ENCODE measurements around the gene WIPF3.

GRCh38 chr7:29853072-29853471 is 46.8 kb downstream of the WIPF3 start:
- TF ChIP-seq POLR2AphosphoS5 (IDR thresholded peaks at IDR 0.05; ENCODE audit: low read depth, low read length) (no peak), TAF1 (IDR thresholded peaks at IDR 0.05; ENCODE audit: borderline replicate concordance, low read depth, low read length) (no peak)
